IMR-90 (cell line): ENCODE results near the gene ARFGEF3. TPM values are rescaled to one million over a fixed set of nuclear protein-coding genes. Genes with fewer than 3 reads are reported as not detected.

Experiments used
- ATAC-seq: fragments of 200-7000 bp; cut with Tn5 transposase; 2 replicates; pipeline ENCODE4 v1.9.1; 2020; ENCODE audit warnings: low read depth, mild to moderate bottlenecking, moderate library complexity
- BruUV-seq: library from RNA; stranded (reverse); fragments of 400-500 nt; replicated peaks from 2 replicates; lab custom pipeline; 2021; lab: Mats Ljungman, UMichigan
- CTCF ChIA-PET: fragments of 300-600 bp; formaldehyde crosslinking; extraction: SDS; loops from one replicate; lab custom pipeline; 2021; ENCODE audit warnings: antibody characterized with exemption; lab: Yijun Ruan, JAX
- POLR2A ChIA-PET: fragments of 300-600 bp; sonication (Branson Sonifier 250); formaldehyde crosslinking; loops from one replicate; lab custom pipeline; 2022; ENCODE audit warnings: antibody characterized with exemption; ENCODE audit not compliant: unreplicated experiment; lab: Charles Lee
- DNase-seq: peaks from one replicate; pipeline ENCODE4 v3.0.0; 2013
- H2AFZ ChIP-seq: replicated peaks from 2 replicates; pipeline ENCODE3; 2013; ENCODE audit warnings: low read length, mild to moderate bottlenecking; ENCODE audit not compliant: poor library complexity
- H2AK5ac ChIP-seq: 2 replicates; pipeline ENCODE4 v1.6.1; 2013; ENCODE audit warnings: low read depth, low read length, inconsistent platforms
- H2AK9ac ChIP-seq: replicated peaks from 2 replicates; pipeline ENCODE3; 2013; ENCODE audit warnings: mild to moderate bottlenecking, low read depth, low read length, moderate library complexity; ENCODE audit not compliant: poor library complexity
- H2BK120ac ChIP-seq: 2 replicates; pipeline ENCODE4 v1.6.1; 2013; ENCODE audit warnings: low read depth, low read length, inconsistent platforms
- H2BK15ac ChIP-seq: 3 replicates; pipeline ENCODE4 v1.6.1; 2013; ENCODE audit warnings: low read depth, low read length, inconsistent platforms
- H2BK20ac ChIP-seq: 2 replicates; pipeline ENCODE4 v1.6.1; 2013; ENCODE audit warnings: low read depth, mild to moderate bottlenecking, inconsistent platforms, low read length, moderate library complexity
- H2BK5ac ChIP-seq: 2 replicates; pipeline ENCODE4 v1.6.1; 2013; ENCODE audit warnings: mild to moderate bottlenecking, low read depth, low read length, inconsistent platforms; ENCODE audit not compliant: poor library complexity, severe bottlenecking
- H3K14ac ChIP-seq: replicated peaks from 2 replicates; pipeline ENCODE4 v1.6.1; 2013; ENCODE audit warnings: low read depth, low read length, inconsistent platforms
- H3K18ac ChIP-seq: 2 replicates; pipeline ENCODE4 v1.6.1; 2013; ENCODE audit warnings: low read depth, low read length, control low read depth
- H3K23ac ChIP-seq: 2 replicates; pipeline ENCODE4 v1.6.1; 2013; ENCODE audit warnings: low read depth, low read length, inconsistent platforms
- H3K27ac ChIP-seq: 2 replicates; pipeline ENCODE4 v1.5.1; 2013; ENCODE audit warnings: mild to moderate bottlenecking, control low read depth, low read length; ENCODE audit not compliant: insufficient read depth
- H3K27me3 ChIP-seq: 2 replicates; pipeline ENCODE4 v1.6.1; 2013; ENCODE audit warnings: low read length; ENCODE audit not compliant: control insufficient read depth, insufficient read depth
- H3K36me3 ChIP-seq: 2 replicates; pipeline ENCODE4 v1.6.1; 2013; ENCODE audit warnings: low read length, mixed read lengths; ENCODE audit not compliant: control insufficient read depth, insufficient read depth
- H3K4ac ChIP-seq: 2 replicates; pipeline ENCODE4 v1.6.1; 2013; ENCODE audit warnings: low read depth, low read length, inconsistent platforms
- H3K4me1 ChIP-seq: 2 replicates; pipeline ENCODE4 v1.6.1; 2013; ENCODE audit warnings: low read length, mixed read lengths; ENCODE audit not compliant: control insufficient read depth, insufficient read depth
- H3K4me2 ChIP-seq: 2 replicates; pipeline ENCODE4 v1.6.1; 2013; ENCODE audit warnings: low read depth, mild to moderate bottlenecking, control low read depth, low read length, moderate library complexity
- H3K4me3 ChIP-seq: 2 replicates; pipeline ENCODE4 v1.5.1; 2013; ENCODE audit warnings: low read depth, mild to moderate bottlenecking, control low read depth, low read length, moderate library complexity; ENCODE audit not compliant: insufficient read depth
- H3K56ac ChIP-seq: 2 replicates; pipeline ENCODE4 v1.6.1; 2013; ENCODE audit warnings: low read length, inconsistent platforms; ENCODE audit not compliant: insufficient read depth; ENCODE audit errors: extremely low read depth
- H3K79me1 ChIP-seq, 2 experiments: 2 replicates each; pipeline ENCODE4 v1.6.1; 2013; ENCODE audit warnings: low read length in 2 of 2, inconsistent platforms in 1 of 2, low read depth in 1 of 2
- H3K9ac ChIP-seq: 2 replicates; pipeline ENCODE4 v1.6.1; 2013; ENCODE audit warnings: low read depth, low read length, control low read depth
- H3K9me1 ChIP-seq: 2 replicates; pipeline ENCODE4 v1.6.1; 2013; ENCODE audit warnings: low read length, inconsistent platforms; ENCODE audit not compliant: insufficient read depth
- H3K9me3 ChIP-seq: 2 replicates; pipeline ENCODE4 v1.6.1; 2013; ENCODE audit warnings: low read length; ENCODE audit not compliant: control insufficient read depth, insufficient read depth
- H4K20me1 ChIP-seq: 2 replicates; pipeline ENCODE4 v1.6.1; 2013; ENCODE audit warnings: low read length, inconsistent platforms; ENCODE audit not compliant: insufficient read depth
- H4K5ac ChIP-seq: 2 replicates; pipeline ENCODE4 v1.6.1; 2013; ENCODE audit warnings: mild to moderate bottlenecking, low read depth, low read length, control low read depth
- H4K8ac ChIP-seq, 2 experiments: 2 replicates each; pipeline ENCODE4 v1.6.1; 2013; ENCODE audit warnings: low read depth in 2 of 2, low read length in 2 of 2, control low read depth in 1 of 2, inconsistent platforms in 1 of 2
- H4K91ac ChIP-seq: 2 replicates; pipeline ENCODE4 v1.6.1; 2013; ENCODE audit warnings: low read depth, low read length, inconsistent platforms; ENCODE audit not compliant: insufficient read depth
- CHD1 ChIP-seq: IDR thresholded peaks from 2 replicates; pipeline ENCODE4 v1.6.1; 2012; ENCODE audit warnings: low read depth, low read length, improper control_type of control experiment
- ELK1 ChIP-seq: fragments of 150-350 bp; IDR thresholded peaks from 2 replicates; pipeline ENCODE4 v1.6.1; 2016; ENCODE audit warnings: low read depth, mild to moderate bottlenecking, low read length, moderate library complexity, borderline replicate concordance
- FOS ChIP-seq: fragments of 150-350 bp; IDR thresholded peaks from 2 replicates; pipeline ENCODE4 v1.6.1; 2016; ENCODE audit warnings: low read depth, low read length
- MAFK ChIP-seq: IDR thresholded peaks from 2 replicates; pipeline ENCODE4 v1.6.1; 2012; ENCODE audit warnings: low read depth, low read length, improper control_type of control experiment
- MAZ ChIP-seq: IDR thresholded peaks from 2 replicates; pipeline ENCODE4 v1.6.1; 2012; ENCODE audit warnings: low read depth, mild to moderate bottlenecking, low read length, improper control_type of control experiment, moderate library complexity, borderline replicate concordance
- MXI1 ChIP-seq: IDR thresholded peaks from 2 replicates; pipeline ENCODE4 v1.6.1; 2012; ENCODE audit warnings: low read depth, mild to moderate bottlenecking, low read length, moderate library complexity, borderline replicate concordance
- POLR2A ChIP-seq: IDR thresholded peaks from 2 replicates; pipeline ENCODE4 v1.6.1; 2012; ENCODE audit warnings: mild to moderate bottlenecking, low read depth, low read length
- RAD21 ChIP-seq: IDR thresholded peaks from 2 replicates; pipeline ENCODE4 v1.6.1; 2012; ENCODE audit warnings: low read length, improper control_type of control experiment
- RCOR1 ChIP-seq: IDR thresholded peaks from 2 replicates; pipeline ENCODE4 v1.6.1; 2012; ENCODE audit warnings: mild to moderate bottlenecking, low read length, improper control_type of control experiment; ENCODE audit not compliant: insufficient replicate concordance
- RFX5 ChIP-seq: IDR thresholded peaks from 2 replicates; pipeline ENCODE4 v1.8.0; 2012; ENCODE audit warnings: low read depth, mild to moderate bottlenecking, low read length, moderate library complexity
- USF2 ChIP-seq: fragments of 150-350 bp; IDR thresholded peaks from 2 replicates; pipeline ENCODE4 v1.6.1; 2017; ENCODE audit warnings: mild to moderate bottlenecking, antibody characterized with exemption, low read length, low read depth
- WGBS, 2 experiments: methylation state at CpG; one replicate each; pipeline versions ENCODE4 v1.1.5 to v1.1.7; 2013; ENCODE audit warnings: missing lambda C conversion rate in 2 of 2; ENCODE audit not compliant: insufficient read length in 1 of 2; ENCODE audit errors: extremely low coverage in 2 of 2; 5-methylcytosine and 5-hydroxymethylcytosine counted together
- dilution Hi-C: fragments of 300-500 bp; cut with HindIII; formaldehyde crosslinking; loops from one replicate; pipeline ENCODE4 v1.14.3; 2018; ENCODE audit warnings: low sequenced_read_pairs; ENCODE audit not compliant: unreplicated experiment
- in situ Hi-C: fragments of 300-500 bp; cut with MboI; formaldehyde crosslinking; loops from 3 replicates; pipeline ENCODE4 v1.14.3; 2019; ENCODE audit warnings: low sequenced_read_pairs, inconsistent platforms, mixed read lengths
- intact Hi-C: fragments of 100-400 bp; cut with micrococcal nuclease; formaldehyde crosslinking; loops from 2 replicates; pipeline ENCODE4 v1.10.0; 2022
- polyA plus RNA-seq, 3 experiments: library from polyadenylated mRNA; depleted of rRNA; stranded (reverse); fragments of >200 nt; gene quantifications; 2 replicates each; pipeline ENCODE4 v1.2.3, GENCODE V29; 2012; ENCODE audit warnings: low replicate concordance in 1 of 3
- total RNA-seq: library from RNA; depleted of rRNA; stranded (reverse); fragments of >200 nt; gene quantifications from 2 replicates; pipeline ENCODE4 v1.2.3, GENCODE V29; 2012

ARFGEF3 gene
- total and polyA plus RNA-seq, 2 of the 4 experiments (the other 2 are of a cell fraction), result under 0.01 to 0.02 TPM

GRCh38 chr6:138331444-138331843, 169.7 kb downstream of the ARFGEF3 start:
- no peak for DNase-seq

More at GRCh38 chr6:138331444-138331843, 169.7 kb downstream of the ARFGEF3 start:
- BruUV-seq, result no TSS peak
- Histone ChIP-seq H3K18ac (no peak overlapping the region), H2BK120ac (no peak overlapping the region), H3K56ac (no peak overlapping the region), H3K27me3 (peaks cover 2% of the 10 kb centered on the region), H3K27ac (no peak overlapping the region), H3K4ac (no peak overlapping the region), H2BK5ac (no peak overlapping the region), H2BK15ac (no peak overlapping the region), H2AK5ac (no peak overlapping the region), H3K4me3 (no peak overlapping the region), H3K4me2 (no peak overlapping the region), H2BK20ac (no peak overlapping the region), H3K9me3 (no peaks in the 10 kb centered on the region), H4K8ac (no peak overlapping the region), H4K5ac (no peak overlapping the region), H3K79me1 (no peaks in the 10 kb centered on the region), H3K4me1 (no peaks in the 10 kb centered on the region), H3K36me3 (no peaks in the 10 kb centered on the region), H3K14ac (no peak overlapping the region), H3K9me1 (no peaks in the 10 kb centered on the region), H4K20me1 (no peaks in the 10 kb centered on the region), H2AK9ac (no peak overlapping the region), H2AFZ (no peak overlapping the region), H3K23ac (no peak overlapping the region), H3K9ac (no peak overlapping the region), H4K91ac (no peak overlapping the region)
- dilution Hi-C loops (no loop called here), in situ Hi-C loops (no loop called here), intact Hi-C loops (no loop called here)
- TF ChIP-seq MAFK (no peak), RCOR1 (no peak), ELK1 (no peak), USF2 (no peak), RAD21 (no peak), MXI1 (no peak), RFX5 (no peak), CHD1 (no peak), MAZ (no peak), POLR2A (no peak), FOS (no peak)
- WGBS, 2 experiments, result no CpG with 5 or more reads among the region's 1 CpG
- POLR2A ChIA-PET, result no interaction called here
- ATAC-seq, result no peak
- CTCF ChIA-PET, result no interaction called here
